Naive thymus-derived CD8-positive, alpha-beta T cell (primary cell): Measurements from ENCODE around the gene FAM107A. TPM values are rescaled to one million over a fixed set of nuclear protein-coding genes. Genes with fewer than 3 reads are reported as not detected.
A peak's percentile ranks its signal among the peaks of the same experiment; 100 is the strongest.

ENCODE experiments used
- ATAC-seq, 2 donors: fragments of 150-1000 bp; cut with Tn5 transposase in 1 of 2; sonication (Bioruptor Pico), chemical (Tn5 transposase) in 1 of 2; 1 replicate in 1 of 2; 2 replicates in 1 of 2; pipeline ENCODE4 v1.10.0; 2021; ENCODE audit warnings: mild to moderate bottlenecking in 2 of 2, moderate library complexity in 2 of 2
- POLR2A ChIA-PET: fragments of 350-600 bp; sonication (Branson Sonifier 250); formaldehyde crosslinking; loops from one replicate; lab custom pipeline; 2021; ENCODE audit warnings: antibody characterized with exemption; lab: Charles Lee
- DNase-seq, 10 donors: peaks; one replicate each; pipeline versions ENCODE4 v3.0.0 to v3.0.0-alpha.2; 2020 to 2022
- H3K27ac Mint-ChIP-seq, 10 donors: one replicate each; pipeline ENCODE4 v1.8.0; 2020 to 2022; ENCODE audit warnings: mild to moderate bottlenecking in 10 of 10, mixed read lengths in 10 of 10, moderate library complexity in 4 of 10, inconsistent platforms in 1 of 10
- H3K27me3 Mint-ChIP-seq, 5 donors: one replicate each; pipeline ENCODE4 v1.8.0; 2021 to 2022; ENCODE audit warnings: mixed read lengths in 5 of 5
- H3K36me3 Mint-ChIP-seq, 3 donors: one replicate each; pipeline ENCODE4 v1.8.0; 2020 to 2022; ENCODE audit warnings: mixed read lengths in 3 of 3, mild to moderate bottlenecking in 2 of 3, inconsistent platforms in 1 of 3
- H3K4me1 Mint-ChIP-seq, 4 donors: one replicate each; pipeline ENCODE4 v1.8.0; 2021 to 2022; ENCODE audit warnings: mixed read lengths in 4 of 4
- H3K4me3 Mint-ChIP-seq, 10 donors: one replicate each; pipeline ENCODE4 v1.8.0; 2020 to 2022; ENCODE audit warnings: mild to moderate bottlenecking in 10 of 10, mixed read lengths in 10 of 10, moderate library complexity in 6 of 10, inconsistent platforms in 1 of 10
- H3K9me3 Mint-ChIP-seq, 9 donors: one replicate each; pipeline ENCODE4 v1.8.0; 2020 to 2022; ENCODE audit warnings: mixed read lengths in 9 of 9, mild to moderate bottlenecking in 3 of 9, inconsistent platforms in 1 of 9, moderate library complexity in 1 of 9
- polyA plus RNA-seq, 3 donors: library from polyadenylated mRNA; unstranded; fragments of 300-500 nt; fragmentation: Illumina TruSeq; gene quantifications; one replicate each; pipeline ENCODE4 v1.2.3, GENCODE V29; 2021
- total RNA-seq, 8 experiments: library from RNA in 2 of 8; stranded (reverse) in 2 of 8; gene quantifications; one replicate each; pipeline ENCODE4 v1.2.3 and lab custom pipeline; 2021 to 2026

FAM107A gene
- total and polyA plus RNA-seq, 5 experiments from 2014 or later: not detected

DNA sequence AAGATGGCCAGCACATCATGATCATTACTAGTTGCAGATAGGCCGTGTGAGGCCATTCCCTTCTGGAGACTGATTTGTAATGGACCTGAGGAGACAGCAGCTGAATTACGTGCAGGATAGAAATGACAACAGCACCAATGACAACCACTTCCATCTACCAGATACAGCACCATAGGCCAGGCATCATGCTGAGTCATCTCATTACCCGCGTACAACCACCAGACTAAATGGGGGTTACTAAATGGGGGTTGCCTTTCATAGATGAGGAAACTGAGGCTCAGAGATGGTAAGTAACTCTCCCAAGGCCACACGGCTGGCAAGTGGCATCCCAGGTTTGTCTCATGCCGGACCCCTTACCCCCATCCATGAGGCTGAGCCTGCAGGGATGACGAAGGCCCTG is 32.8 kb upstream of the FAM107A start:
- Mint-ChIP-seq H3K4me1 (no peaks in the 10 kb centered on the region), H3K27ac (no peak overlapping the region), H3K27me3 (peaks cover 2 to 25% (median 5%) of the 10 kb centered on the region in 5 donors), H3K9me3 (no peaks in the 10 kb centered on the region), H3K36me3 (no peaks in the 10 kb centered on the region), H3K4me3 (no peak overlapping the region)
- no peak for ATAC-seq
- POLR2A ChIA-PET: no interaction called here
- no peak for DNase-seq

DNA sequence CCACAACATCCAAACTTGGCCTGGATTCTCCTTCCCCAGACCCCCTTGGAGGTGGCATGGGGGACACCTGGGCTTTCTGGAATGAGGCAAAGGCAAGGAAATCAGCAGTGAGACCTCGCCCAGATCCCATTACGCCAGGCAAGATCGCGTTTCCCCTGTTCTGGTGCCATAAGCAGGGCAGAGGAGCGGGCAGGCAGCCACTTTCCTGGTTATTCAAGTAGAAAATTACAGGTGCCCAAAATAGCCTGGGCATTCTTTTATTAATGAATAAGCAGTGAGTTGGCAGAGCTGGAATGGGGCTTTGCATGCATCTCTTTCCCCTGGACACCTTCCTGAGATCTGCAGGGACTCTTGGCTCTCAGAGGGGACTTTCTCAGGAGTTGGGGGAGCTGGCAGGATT is 31.5 kb upstream of the FAM107A start:
- no peak for DNase-seq
- POLR2A ChIA-PET: no interaction called here
- no peaks in the 10 kb centered on the region for H3K4me1 Mint-ChIP-seq
- no peak for ATAC-seq
- H3K27ac Mint-ChIP-seq: no peak overlapping the region
- H3K27me3 Mint-ChIP-seq: peaks cover 4 to 29% (median 9%) of the 10 kb centered on the region in 5 donors
- H3K36me3 Mint-ChIP-seq: no peaks in the 10 kb centered on the region
- no peak overlapping the region for H3K4me3 Mint-ChIP-seq
- no peaks in the 10 kb centered on the region for H3K9me3 Mint-ChIP-seq

DNA sequence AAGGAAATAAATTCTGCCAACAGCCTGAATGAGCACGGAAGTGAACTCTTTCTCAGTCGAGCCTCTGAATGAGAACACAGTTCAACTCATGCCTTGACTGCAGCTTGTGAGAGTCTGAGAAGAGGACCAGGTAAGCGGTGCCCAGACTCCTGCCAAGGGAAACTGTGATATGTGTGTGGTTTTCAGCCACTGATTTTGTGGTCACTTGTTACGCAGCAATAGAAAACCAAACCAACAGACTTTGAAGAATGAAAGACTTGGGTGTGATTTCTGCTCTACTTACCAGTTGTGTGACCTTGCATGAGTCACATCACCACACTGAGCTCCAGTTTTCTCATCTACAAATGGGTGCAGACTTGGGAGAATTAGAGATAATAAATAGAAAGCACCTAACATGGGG is 30.6 kb upstream of the FAM107A start:
- no peaks in the 10 kb centered on the region for H3K4me1 Mint-ChIP-seq
- H3K4me3 Mint-ChIP-seq: no peak overlapping the region
- H3K27me3 Mint-ChIP-seq: peaks cover 4 to 37% (median 15%) of the 10 kb centered on the region in 5 donors
- H3K36me3 Mint-ChIP-seq: no peaks in the 10 kb centered on the region
- no peak overlapping the region for H3K27ac Mint-ChIP-seq
- POLR2A ChIA-PET: no interaction called here
- no peaks in the 10 kb centered on the region for H3K9me3 Mint-ChIP-seq
- DNase-seq (no peak), ATAC-seq (no peak)

DNA sequence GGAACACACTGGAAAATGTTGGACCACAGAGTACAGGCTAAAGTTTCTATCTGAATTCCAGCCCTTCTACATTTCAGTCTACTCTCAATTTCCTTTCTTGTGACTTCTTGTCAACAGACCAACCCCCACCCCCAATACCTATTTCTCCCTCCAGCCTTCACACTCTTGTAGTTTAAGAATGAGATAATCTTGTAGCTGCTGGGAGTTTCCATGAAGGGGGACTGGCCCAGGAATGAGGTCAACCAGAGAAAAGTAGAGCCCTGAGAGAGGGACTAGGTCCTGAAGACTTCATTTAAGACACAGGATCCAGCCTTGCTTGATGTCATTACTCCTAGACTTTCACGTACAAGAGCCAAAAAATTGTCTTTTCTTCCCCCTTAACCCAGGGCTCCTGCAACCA is 29.5 kb upstream of the FAM107A start:
- Mint-ChIP-seq H3K9me3 (no peaks in the 10 kb centered on the region), H3K36me3 (no peaks in the 10 kb centered on the region), H3K27ac (no peak overlapping the region), H3K4me3 (no peak overlapping the region), H3K27me3 (peaks cover 7 to 47% (median 20%) of the 10 kb centered on the region in 5 donors), H3K4me1 (no peaks in the 10 kb centered on the region)
- POLR2A ChIA-PET: no interaction called here
- DNase-seq (no peak), ATAC-seq (no peak)

DNA sequence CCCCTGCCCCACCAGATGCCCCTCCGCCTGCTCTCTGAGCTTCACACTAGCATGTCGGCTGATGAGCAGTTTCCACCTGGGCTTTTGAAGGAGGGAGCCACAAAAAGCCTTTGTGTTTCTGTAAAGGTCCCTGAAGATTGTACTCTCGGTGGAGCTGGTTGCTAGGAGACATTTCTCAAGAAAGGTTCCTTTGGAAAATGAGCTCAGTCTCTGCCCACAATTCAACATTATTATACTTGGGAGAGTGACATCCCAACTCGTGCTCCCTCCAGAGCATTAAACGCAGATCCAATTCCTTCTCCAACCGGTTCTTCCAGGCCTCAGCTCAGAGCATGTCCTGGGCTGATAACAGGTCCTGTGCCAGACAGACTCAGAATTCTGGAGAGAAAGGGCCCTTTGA is 26.8 kb upstream of the FAM107A start:
- no peaks in the 10 kb centered on the region for H3K36me3 Mint-ChIP-seq
- ATAC-seq (no peak), DNase-seq (no peak)
- H3K4me3 Mint-ChIP-seq: no peak overlapping the region
- peaks cover 11 to 57% (median 24%) of the 10 kb centered on the region in 5 donors for H3K27me3 Mint-ChIP-seq
- POLR2A ChIA-PET: no interaction called here
- no peaks in the 10 kb centered on the region for H3K4me1 Mint-ChIP-seq
- H3K9me3 Mint-ChIP-seq: no peaks in the 10 kb centered on the region
- peak overlapping the region in 1 of 10 donors; percentile 4 for H3K27ac Mint-ChIP-seq

DNA sequence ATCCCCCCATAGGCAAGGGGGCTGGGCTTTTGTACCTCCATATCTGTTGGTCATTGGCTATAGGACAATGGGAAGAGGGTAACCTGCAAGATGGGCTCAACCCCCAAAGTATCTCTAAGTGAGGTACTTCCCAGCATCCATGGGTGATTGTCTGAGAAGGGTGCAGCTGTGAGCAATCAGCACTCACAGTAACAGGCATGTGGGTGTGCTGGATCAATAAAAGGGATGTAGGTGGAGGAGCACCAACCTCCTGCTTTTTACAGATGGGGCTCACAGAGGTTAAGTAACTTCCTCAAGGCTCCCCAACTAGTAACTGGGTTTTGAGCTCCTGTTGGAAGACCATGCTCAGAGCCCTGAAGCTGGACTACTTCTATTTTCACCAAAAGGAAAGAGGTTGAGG is 26.4 kb upstream of the FAM107A start:
- Mint-ChIP-seq H3K36me3 (no peaks in the 10 kb centered on the region), H3K4me3 (no peak overlapping the region), H3K9me3 (no peaks in the 10 kb centered on the region), H3K27me3 (peaks cover 12 to 57% (median 24%) of the 10 kb centered on the region in 5 donors), H3K27ac (no peak overlapping the region), H3K4me1 (no peaks in the 10 kb centered on the region)
- ATAC-seq (no peak), DNase-seq (no peak)
- POLR2A ChIA-PET: no interaction called here

DNA sequence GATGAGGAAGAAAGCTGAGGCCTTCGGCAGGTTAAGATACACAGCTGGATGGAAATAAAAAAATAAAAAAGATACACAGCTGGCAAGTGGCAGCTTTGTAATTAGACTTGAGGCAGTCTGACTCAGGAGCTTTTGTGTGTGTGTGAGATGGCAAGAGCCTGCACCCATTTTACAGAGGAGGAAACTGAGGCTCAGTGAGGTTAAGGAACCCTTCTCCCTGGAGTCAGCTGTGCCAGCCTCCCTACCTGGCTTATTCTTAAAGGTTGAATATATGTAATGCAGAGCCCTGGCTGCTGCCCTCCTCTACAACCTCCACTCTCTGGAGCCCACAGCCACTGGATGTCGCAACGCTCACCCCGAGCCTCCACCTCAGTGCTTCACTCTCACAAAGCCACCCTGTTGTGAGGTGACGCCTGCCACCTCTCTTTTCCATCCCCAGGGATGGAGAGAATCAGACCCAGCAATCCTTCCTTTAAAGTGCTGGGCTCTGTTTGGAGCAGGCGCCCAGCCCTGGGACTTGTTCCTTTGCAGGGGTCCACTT is 20.6 kb upstream of the FAM107A start:
- H3K27me3 Mint-ChIP-seq: peaks cover 6 to 20% (median 11%) of the 10 kb centered on the region in 5 donors
- DNase-seq (no peak), ATAC-seq (no peak)
- no peak overlapping the region for H3K27ac Mint-ChIP-seq
- H3K4me1 Mint-ChIP-seq: no peaks in the 10 kb centered on the region
- H3K36me3 Mint-ChIP-seq: no peaks in the 10 kb centered on the region
- H3K4me3 Mint-ChIP-seq: no peak overlapping the region
- POLR2A ChIA-PET: no interaction called here
- H3K9me3 Mint-ChIP-seq: no peaks in the 10 kb centered on the region

DNA sequence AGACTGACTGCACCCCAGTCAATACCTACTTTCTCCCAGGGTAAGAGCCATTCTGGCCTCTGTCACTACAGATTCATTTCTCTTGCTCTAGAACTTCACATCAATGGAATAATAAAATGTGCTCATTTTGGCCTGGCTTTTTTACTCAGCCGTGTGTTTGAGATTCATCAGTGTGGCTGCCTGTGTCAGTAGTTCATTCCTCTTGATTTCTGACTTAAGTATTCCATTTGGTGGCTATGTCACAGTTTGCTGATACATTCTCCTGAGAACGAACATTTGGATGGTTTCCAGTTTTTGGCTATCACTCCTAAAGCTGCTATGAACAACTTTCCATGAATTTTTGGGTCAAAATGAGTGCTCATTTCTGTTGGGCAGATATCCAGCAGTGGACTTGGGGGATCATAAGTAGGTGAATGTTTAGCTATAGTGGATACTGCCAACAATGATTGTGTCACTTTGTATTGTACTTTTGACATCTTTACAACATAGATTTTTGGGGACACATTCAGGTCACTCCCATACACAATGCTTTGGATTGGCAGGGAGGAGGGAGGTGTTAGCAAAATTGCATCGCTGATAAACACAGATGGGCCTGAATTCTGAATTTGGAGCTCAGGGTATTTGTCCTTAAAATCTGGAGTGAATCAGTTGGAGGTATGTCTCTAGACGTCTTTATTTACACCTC is 19.8 kb upstream of the FAM107A start:
- Mint-ChIP-seq H3K36me3 (no peaks in the 10 kb centered on the region), H3K4me1 (no peaks in the 10 kb centered on the region), H3K4me3 (no peak overlapping the region), H3K27me3 (peaks cover 2 to 12% (median 8%) of the 10 kb centered on the region in 5 donors), H3K27ac (no peak overlapping the region), H3K9me3 (no peaks in the 10 kb centered on the region)
- DNase-seq (no peak), ATAC-seq (no peak)
- POLR2A ChIA-PET: no interaction called here

DNA sequence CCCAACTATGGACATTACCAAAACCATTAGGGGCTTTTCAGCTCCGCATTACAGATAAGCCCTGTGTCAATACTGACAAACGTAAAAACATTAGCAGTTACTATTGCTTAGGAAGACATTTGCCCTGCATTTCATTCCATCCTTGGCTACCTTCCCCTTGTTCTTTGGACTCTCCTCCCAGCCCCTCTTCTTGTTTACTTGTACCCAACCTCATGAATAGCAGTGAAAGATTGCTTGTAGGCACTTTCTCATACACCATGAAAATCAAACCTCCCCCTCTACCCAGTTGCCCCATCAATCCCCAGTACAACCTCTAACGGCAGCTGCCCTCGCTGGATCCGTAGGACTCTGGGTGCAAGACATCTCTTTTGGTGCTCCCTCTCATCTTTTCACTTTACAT is 16.9 kb upstream of the FAM107A start:
- DNase-seq: no peak
- no peaks in the 10 kb centered on the region for H3K9me3 Mint-ChIP-seq
- H3K27ac Mint-ChIP-seq: no peak overlapping the region
- H3K36me3 Mint-ChIP-seq: no peaks in the 10 kb centered on the region
- no peak overlapping the region for H3K4me3 Mint-ChIP-seq
- POLR2A ChIA-PET: no interaction called here
- peaks cover 0 to 17% (median 5%) of the 10 kb centered on the region in 5 donors for H3K27me3 Mint-ChIP-seq
- H3K4me1 Mint-ChIP-seq: no peaks in the 10 kb centered on the region
- no peak for ATAC-seq

DNA sequence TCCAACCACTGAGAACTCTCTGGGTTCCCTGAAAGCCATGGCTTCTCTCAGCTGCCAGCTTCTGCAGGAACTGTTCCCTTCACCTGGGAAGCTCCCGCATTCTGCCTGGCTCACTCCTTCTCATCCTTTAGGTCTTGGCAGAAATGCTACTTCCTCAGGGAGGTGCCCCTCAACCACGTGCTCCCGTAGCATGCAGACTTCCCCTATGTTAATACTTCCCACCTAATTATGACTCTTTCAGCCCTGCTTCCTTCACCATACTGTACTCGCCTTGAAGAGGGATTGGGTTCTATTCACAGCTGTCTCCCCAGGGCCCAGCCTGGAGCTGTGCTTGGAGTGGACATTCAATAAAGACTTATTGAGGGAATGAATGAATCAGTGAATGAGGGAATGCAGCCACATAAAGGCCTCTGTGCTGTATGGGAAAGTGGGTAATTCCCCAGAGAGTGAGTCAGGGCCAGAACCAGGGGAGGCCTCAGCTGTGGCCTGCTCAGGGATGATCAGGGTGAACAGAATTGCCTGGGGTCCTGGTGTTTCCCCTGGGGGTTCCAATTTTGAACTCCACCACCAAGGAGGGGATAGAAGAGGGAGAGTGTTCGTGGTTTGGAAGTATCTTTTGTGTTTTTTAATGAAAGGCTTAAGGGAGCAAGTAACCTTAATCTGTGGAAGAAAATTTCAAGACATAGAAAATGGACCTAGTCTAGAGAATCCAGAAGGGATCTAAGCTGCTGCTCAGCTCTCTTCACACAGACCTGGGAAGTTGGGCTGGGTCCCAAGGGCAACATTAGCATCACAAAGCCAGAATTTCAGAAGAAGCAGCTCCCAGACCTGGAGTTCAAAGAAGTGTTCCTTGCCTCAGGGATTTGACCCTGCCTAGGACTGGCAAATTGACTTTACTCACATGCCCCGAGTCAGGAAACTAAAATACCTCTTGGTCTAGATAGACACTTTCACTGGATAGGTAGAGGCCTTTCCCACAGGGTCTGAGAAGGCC is 14.6 kb upstream of the FAM107A start:
- no peak for ATAC-seq
- no peaks in the 10 kb centered on the region for H3K9me3 Mint-ChIP-seq
- H3K27me3 Mint-ChIP-seq: peaks cover 11 to 26% (median 21%) of the 10 kb centered on the region in 5 donors
- no peak overlapping the region for H3K27ac Mint-ChIP-seq
- POLR2A ChIA-PET: no interaction called here
- H3K36me3 Mint-ChIP-seq: no peaks in the 10 kb centered on the region
- no peak overlapping the region for H3K4me3 Mint-ChIP-seq
- peaks cover 0 to 4% (median 0%) of the 10 kb centered on the region in 4 donors for H3K4me1 Mint-ChIP-seq
- no peak for DNase-seq

DNA sequence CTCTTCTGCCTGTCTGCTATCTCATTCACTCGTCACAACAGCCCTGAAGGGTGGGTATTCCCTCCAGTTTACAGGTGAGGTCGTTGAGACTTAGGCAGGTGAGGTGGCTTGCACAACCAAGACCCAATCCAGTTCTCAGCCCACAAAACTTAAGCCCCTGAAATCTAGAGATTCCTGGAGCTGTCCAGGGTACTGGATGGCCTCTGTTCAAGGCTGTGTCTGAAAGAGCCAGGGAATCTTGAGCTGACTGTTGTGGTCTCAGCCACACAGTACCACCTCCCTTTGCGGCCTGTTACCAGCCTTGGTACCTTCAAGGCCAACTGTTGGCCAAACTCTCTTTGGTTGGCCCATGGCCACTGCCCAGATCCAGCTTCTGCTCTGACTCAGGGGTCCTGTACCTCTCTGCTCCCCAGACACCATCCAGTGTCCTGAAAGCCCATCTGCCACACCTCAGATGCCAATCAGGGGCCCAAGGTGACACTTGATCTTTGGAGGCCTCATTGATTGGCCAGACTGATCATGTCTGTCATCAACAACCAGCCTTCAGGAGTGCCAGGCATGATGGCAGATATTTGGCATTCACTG is 10.9 kb upstream of the FAM107A start:
- DNase-seq (peak in 1 of 10 donors; percentile 9), ATAC-seq (no peak)
- POLR2A ChIA-PET: no interaction called here
- peaks cover 0 to 6% (median 2%) of the 10 kb centered on the region in 3 donors for H3K36me3 Mint-ChIP-seq
- peak overlapping the region in 1 of 10 donors; percentile 27 for H3K4me3 Mint-ChIP-seq
- no peak overlapping the region for H3K27ac Mint-ChIP-seq
- peaks cover 3 to 24% (median 19%) of the 10 kb centered on the region in 4 donors for H3K4me1 Mint-ChIP-seq
- H3K27me3 Mint-ChIP-seq: peaks cover 28 to 48% (median 43%) of the 10 kb centered on the region in 5 donors
- H3K9me3 Mint-ChIP-seq: peaks cover 0 to 4% (median 0%) of the 10 kb centered on the region in 9 donors

DNA sequence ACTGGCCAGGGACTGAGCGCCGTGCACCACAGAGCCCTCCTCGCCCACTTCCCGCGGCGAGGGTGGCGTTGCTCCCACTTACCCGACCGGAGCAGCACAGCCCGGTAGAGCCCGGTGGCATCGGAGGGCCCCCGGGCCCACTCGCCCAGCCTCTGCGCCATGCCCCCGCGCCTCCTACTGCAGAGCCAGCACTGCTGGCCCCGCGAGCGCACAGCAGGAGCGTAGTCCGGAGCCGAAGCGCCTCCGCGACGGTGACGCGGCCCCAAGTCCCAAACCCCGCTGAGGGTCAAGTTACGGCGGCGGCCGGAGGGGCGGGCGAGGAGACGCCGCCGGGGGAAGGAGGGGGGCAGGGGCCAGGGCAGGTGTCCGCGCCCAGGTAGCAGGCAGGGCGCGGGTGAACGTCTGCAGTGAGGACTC is 9.6 kb upstream of the FAM107A start:
- H3K36me3 Mint-ChIP-seq: peaks cover 0 to 6% (median 2%) of the 10 kb centered on the region in 3 donors
- no peak for ATAC-seq
- peaks cover 0 to 4% (median 0%) of the 10 kb centered on the region in 9 donors for H3K9me3 Mint-ChIP-seq
- H3K27me3 Mint-ChIP-seq: peaks cover 28 to 48% (median 43%) of the 10 kb centered on the region in 5 donors
- peak overlapping the region in 2 of 10 donors; percentile 22 to 91 for H3K4me3 Mint-ChIP-seq
- H3K4me1 Mint-ChIP-seq: peaks cover 3 to 24% (median 19%) of the 10 kb centered on the region in 4 donors
- no peak overlapping the region for H3K27ac Mint-ChIP-seq
- DNase-seq: no peak
- POLR2A ChIA-PET: no interaction called here
